ENCODE data around the gene AGBL4. TPM values are rescaled to one million over a fixed set of nuclear protein-coding genes. Genes with fewer than 3 reads are reported as not detected.

Gene AGBL4
- total and polyA plus RNA-seq, 9 of the 15 experiments (the other 6 are each of a cell fraction or from before 2014, with no cell fraction given) = 0.11 TPM; not detected in 7

- 0% methylated on average over 1 of the region's 1 CpG for WGBS (ENCODE audit: insufficient coverage, low coverage, missing lambda C conversion rate)
- in situ Hi-C loops (cut with MboI) = no loop called here
- Histone ChIP-seq H3K79me2 (ENCODE audit: control insufficient read depth, insufficient read depth, low read length) (no peaks in the 10 kb centered on the region), H3K27me3 (ENCODE audit: control insufficient read depth in 2 of 2, insufficient read depth in 2 of 2, low read length in 2 of 2) (no peaks in the 10 kb centered on the region), H3K9me3 (replicated peaks; ENCODE audit: control insufficient read depth, insufficient read depth, low read depth, low read length) (no peaks in the 10 kb centered on the region), H4K20me1 (replicated peaks; ENCODE audit: control insufficient read depth, insufficient read depth, low read length) (no peaks in the 10 kb centered on the region), H3K36me3 (ENCODE audit: control insufficient read depth, insufficient read depth, low read length) (no peaks in the 10 kb centered on the region), H3K9ac (ENCODE audit: insufficient read depth in 1 of 2, low read depth in 2 of 2, low read length in 2 of 2) (no peak overlapping the region), H3K4me1 (replicated peaks in 1 of 2; ENCODE audit: control insufficient read depth in 2 of 2, insufficient read depth in 2 of 2, low read length in 2 of 2) (no peaks in the 10 kb centered on the region), H3K9me1 (ENCODE audit: control insufficient read depth, insufficient read depth, low read length) (no peaks in the 10 kb centered on the region), H3K4me2 (ENCODE audit: insufficient read depth, low read length) (no peak overlapping the region), H2AFZ (ENCODE audit: low read depth, low read length) (no peak overlapping the region), H3K27ac (ENCODE audit: extremely low read depth, low read depth, low read length) (no peak overlapping the region), H3K4me3 (no peak overlapping the region)
- ChIA-PET CTCF (ENCODE audit: low intra/inter-chr PET ratio) (no interaction called here), POLR2A (no interaction called here)
- FAIRE-seq = no peak
- ATAC-seq = no peak
- no TSS peak for BruUV-seq (replicated peaks)
- intact Hi-C loops (cut with micrococcal nuclease) = no loop called here
- no peak for DNase-seq (ENCODE audit: extremely low read depth in 1 of 4, low spot score in 3 of 4)
- TF ChIP-seq SRSF1 (IDR thresholded peaks at IDR 0.05; ENCODE audit: low read depth, low read length) (no peak), POU5F1 (IDR thresholded peaks at IDR 0.05; ENCODE audit: borderline replicate concordance, low read depth, low read length, partially characterized antibody) (no peak), AFF1 (IDR thresholded peaks at IDR 0.05; ENCODE audit: low read depth in 1 of 2, partially characterized antibody in 2 of 2) (no peak), IRF2 (CRISPR knock-in tag; IDR thresholded peaks at IDR 0.05) (no peak), ZKSCAN3 (CRISPR knock-in tag; IDR thresholded peaks at IDR 0.05) (no peak), ZBTB7A (IDR thresholded peaks at IDR 0.05; ENCODE audit: borderline replicate concordance, control insufficient read depth, low read depth, low read length) (no peak), HDAC3 (IDR thresholded peaks at IDR 0.05; ENCODE audit: borderline replicate concordance, partially characterized antibody) (no peak), ZNF347 (CRISPR knock-in tag; IDR thresholded peaks at IDR 0.05; ENCODE audit: low read depth) (no peak), PBX2 (CRISPR knock-in tag; IDR thresholded peaks at IDR 0.05; ENCODE audit: low read depth) (no peak), PBX2 (tag; conservative IDR thresholded peaks at IDR 0.05; ENCODE audit: low read depth) (no peak), ETV6 (IDR thresholded peaks at IDR 0.05; ENCODE audit: borderline replicate concordance in 1 of 2, low read depth in 2 of 2, low read length in 1 of 2) (no peak), ETV6 (CRISPR knock-in tag; IDR thresholded peaks at IDR 0.05; ENCODE audit: borderline replicate concordance) (no peak), DPF2 (IDR thresholded peaks at IDR 0.05) (no peak), MIER1 (IDR thresholded peaks at IDR 0.05; ENCODE audit: low read depth) (no peak)
Measured at GRCh38 chr1:48765335-48765734, 1258.4 kb downstream of the AGBL4 start.
